A549 (cell line): ENCODE measurements around the gene HGS. TPM values are rescaled to one million over a fixed set of nuclear protein-coding genes. Genes with fewer than 3 reads are reported as not detected.

ENCODE experiments used
- ATAC-seq, 2 experiments: fragments of 200-7000 bp in 1 of 2; fragments of >200 bp in 1 of 2; cut with Nextera tagmentation in 1 of 2; cut with Tn5 transposase in 1 of 2; 3 replicates each; pipeline versions ENCODE4 v1.8.0 to v1.9.1; 2018 to 2020; ENCODE audit warnings: mild to moderate bottlenecking in 1 of 2, moderate library complexity in 1 of 2
- CTCF ChIA-PET: fragments of 300-600 bp; sonication (Branson Sonifier 250); formaldehyde crosslinking; extraction: SDS; loops from one replicate; lab custom pipeline; 2021; ENCODE audit warnings: antibody characterized with exemption, inconsistent platforms; lab: Yijun Ruan, JAX
- POLR2A ChIA-PET: fragments of 350-600 bp; formaldehyde crosslinking; extraction: SDS; loops from one replicate; lab custom pipeline; 2021; ENCODE audit warnings: antibody characterized with exemption, inconsistent platforms; lab: Yijun Ruan, JAX
- DNase-seq, 2 experiments: peaks; one replicate each; pipeline versions ENCODE4 v3.0.0 to v3.0.0-alpha.2; 2011 to 2016; ENCODE audit warnings: low read depth in 1 of 2, low spot score in 1 of 2
- FAIRE-seq: peaks from 2 replicates; lab custom pipeline; 2011; peaks lifted over from hg19 to GRCh38; lab: Jason Lieb, UNC
- H3K27ac ChIP-seq, 2 experiments: fragments of >200 bp; sonication (Bioruptor Twin); formaldehyde crosslinking; 3 replicates each; pipeline ENCODE4 v1.5.1; 2016 to 2017
- H3K4me1 ChIP-seq: fragments of >200 bp; sonication (Bioruptor Twin); formaldehyde crosslinking; 3 replicates; pipeline ENCODE4 v1.6.1; 2016
- H3K4me2 ChIP-seq: fragments of >200 bp; sonication (Bioruptor Twin); formaldehyde crosslinking; 3 replicates; pipeline ENCODE4 v1.6.1; 2016
- H3K4me3 ChIP-seq: fragments of >200 bp; sonication (Bioruptor Twin); formaldehyde crosslinking; 3 replicates; pipeline ENCODE4 v1.5.1; 2016
- H3K9me3 ChIP-seq: fragments of >200 bp; sonication (Bioruptor Twin); formaldehyde crosslinking; 3 replicates; pipeline ENCODE4 v1.6.1; 2016
- BCL3 ChIP-seq: fragments of >200 bp; sonication (Bioruptor Twin); formaldehyde crosslinking; IDR thresholded peaks from 3 replicates; pipeline ENCODE4 v1.6.1; 2016
- CHD2 ChIP-seq: fragments of 150-350 bp; IDR thresholded peaks from 2 replicates; pipeline ENCODE4 v1.6.1; 2014; ENCODE audit warnings: low read length; ENCODE audit not compliant: partially characterized antibody
- CTCF ChIP-seq: fragments of >200 bp; sonication (Bioruptor Twin); formaldehyde crosslinking; IDR thresholded peaks from 3 replicates; pipeline ENCODE4 v1.5.1; 2016
- E2F6 ChIP-seq: IDR thresholded peaks from 2 replicates; pipeline ENCODE4 v1.6.1; 2012; ENCODE audit warnings: low read depth, borderline replicate concordance
- ELK1 ChIP-seq: fragments of 150-350 bp; IDR thresholded peaks from 2 replicates; pipeline ENCODE4 v1.6.1; 2014; ENCODE audit warnings: low read depth, mild to moderate bottlenecking, low read length
- ESRRA ChIP-seq: fragments of 150-350 bp; IDR thresholded peaks from 2 replicates; pipeline ENCODE4 v1.6.1; 2014; ENCODE audit warnings: mild to moderate bottlenecking, low read length, borderline replicate concordance
- FOSL2 ChIP-seq, 2 experiments: fragments of 450-650 bp in 1 of 2; fragments of >200 bp in 1 of 2; sonication (Bioruptor Twin) in 1 of 2; formaldehyde crosslinking; IDR thresholded peaks; 2 replicates each; pipeline versions ENCODE4 v1.5.0 to v1.6.1; 2016 to 2020; ENCODE audit warnings: mild to moderate bottlenecking in 1 of 2, moderate library complexity in 1 of 2
- FOXS1 ChIP-seq: fragments of 250-450 bp; sonication (Bioruptor Pico); IDR thresholded peaks from 2 replicates; pipeline ENCODE4 v1.5.0; 2020; ENCODE audit warnings: mild to moderate bottlenecking, moderate library complexity
- GATA3 ChIP-seq: IDR thresholded peaks from 2 replicates; pipeline ENCODE4 v1.6.1; 2012; ENCODE audit warnings: borderline replicate concordance
- HES2 ChIP-seq: fragments of >200 bp; sonication (Bioruptor Twin); formaldehyde crosslinking; IDR thresholded peaks from 2 replicates; pipeline ENCODE4 v1.6.1; 2016
- JUN ChIP-seq, 2 experiments: fragments of >200 bp; sonication (Bioruptor Twin); formaldehyde crosslinking; IDR thresholded peaks; 2 replicates in 1 of 2; 3 replicates in 1 of 2; pipeline ENCODE4 v1.6.1; 2016 to 2017
- KDM5A ChIP-seq: fragments of 200-600 bp; sonication (generic); IDR thresholded peaks from 2 replicates; pipeline ENCODE4 v1.6.1; 2016; ENCODE audit warnings: antibody characterized with exemption, mild to moderate bottlenecking
- MAX ChIP-seq: IDR thresholded peaks from 2 replicates; pipeline ENCODE4 v1.6.1; 2012
- MYC ChIP-seq: IDR thresholded peaks from 2 replicates; pipeline ENCODE4 v1.6.1; 2012; ENCODE audit warnings: mild to moderate bottlenecking, inconsistent platforms, low read length, improper control_type of control experiment, borderline replicate concordance
- PBX3 ChIP-seq: IDR thresholded peaks from 2 replicates; pipeline ENCODE4 v1.6.1; 2012
- PHF8 ChIP-seq: fragments of 200-600 bp; sonication (generic); IDR thresholded peaks from 2 replicates; pipeline ENCODE4 v1.6.1; 2016; ENCODE audit warnings: low read depth, mild to moderate bottlenecking, antibody characterized with exemption, moderate library complexity, borderline replicate concordance
- POLR2A ChIP-seq: IDR thresholded peaks from 2 replicates; pipeline ENCODE4 v1.6.1; 2012; ENCODE audit warnings: mild to moderate bottlenecking, low read length
- RCOR1 ChIP-seq: fragments of 150-350 bp; IDR thresholded peaks from 2 replicates; pipeline ENCODE4 v1.6.1; 2014; ENCODE audit warnings: antibody characterized with exemption, low read length, low read depth
- REST ChIP-seq: fragments of 200-600 bp; sonication (generic); IDR thresholded peaks from 2 replicates; pipeline ENCODE4 v1.6.1; 2016; ENCODE audit warnings: antibody characterized with exemption, mild to moderate bottlenecking, moderate library complexity
- SMC3 ChIP-seq: fragments of >200 bp; sonication (Bioruptor Twin); formaldehyde crosslinking; IDR thresholded peaks from 3 replicates; pipeline ENCODE4 v1.6.1; 2018; ENCODE audit warnings: inconsistent platforms
- TFCP2L1 ChIP-seq: fragments of 250-450 bp; sonication (Bioruptor Pico); IDR thresholded peaks from 2 replicates; pipeline ENCODE4 v1.5.0; 2021; ENCODE audit warnings: mild to moderate bottlenecking
- TP53 ChIP-seq: fragments of 250-450 bp; sonication (Bioruptor Pico); IDR thresholded peaks from 2 replicates; pipeline ENCODE4 v1.5.0; 2021; ENCODE audit warnings: mild to moderate bottlenecking, moderate library complexity
- ZSCAN20 ChIP-seq: fragments of 250-450 bp; sonication (Bioruptor Pico); IDR thresholded peaks from 2 replicates; pipeline ENCODE4 v1.8.0; 2022; ENCODE audit warnings: mild to moderate bottlenecking, moderate library complexity
- WGBS: methylation state at CpG from one replicate; pipeline ENCODE4 v1.1.6; 2017; ENCODE audit errors: missing lambda C conversion rate; 5-methylcytosine and 5-hydroxymethylcytosine counted together
- polyA plus RNA-seq, 4 experiments: library from polyadenylated mRNA; depleted of rRNA in 3 of 4; stranded (reverse); fragments of >200 nt; fragmentation: RNase III in 1 of 4; extraction: RNeasy Plus Mini Kit Qiagen cat#74134 plus additional on column Dnase treatment in 1 of 4; gene quantifications; 2 replicates in 3 of 4; 3 replicates in 1 of 4; pipeline ENCODE4 v1.2.3, GENCODE V29; 2011 to 2017

Gene HGS
- polyA plus RNA-seq, 2 of the 4 experiments (the other 2 are of a cell fraction) = 85.9 to 130 TPM

- ATAC-seq (peak; percentile 83 to 90), DNase-seq (peak; percentile 96), FAIRE-seq (peak; percentile 68)
- Histone ChIP-seq H3K27ac (peak within 1 kb of the TSS; percentile 97 to 98), H3K4me1 (peaks cover 22% of the 10 kb centered on the region), H3K4me2 (peak within 1 kb of the TSS; percentile 90), H3K9me3 (no peaks in the 10 kb centered on the region), H3K4me3 (peak within 1 kb of the TSS; percentile 90)
- peak; percentile 78; the same call in 1 of the 2 replicates for TF ChIP-seq MYC
- TF ChIP-seq GATA3 = peak; percentile 64
- peak; percentile 73 to 98; a peak in 4 of 5 replicates for TF ChIP-seq JUN (IDR thresholded peaks at IDR 0.05)
- peak; percentile 83 for TF ChIP-seq REST
- TF ChIP-seq MAX = peak; percentile 99
- TF ChIP-seq PHF8 = peak; percentile 82
- peak; percentile 82 for TF ChIP-seq PBX3
- TF ChIP-seq ESRRA = peak; percentile 30; the same call in 1 of the 2 replicates
- TF ChIP-seq FOXS1 (CRISPR knock-in tag) = 0 out of 2 replicates have a peak, but pooled peaks have one; percentile 17
- no peak for TF ChIP-seq FOSL2 (IDR thresholded peaks at IDR 0.05)
- TF ChIP-seq FOSL2 (CRISPR knock-in tag; IDR thresholded peaks at IDR 0.05) = no peak; the same call in 1 of the 2 replicates
- peak; percentile 91 for TF ChIP-seq POLR2A
- TF ChIP-seq ZSCAN20 (CRISPR knock-in tag) = no peak
- TF ChIP-seq TFCP2L1 (CRISPR knock-in tag) = 0 out of 2 replicates have a peak, but pooled peaks have one; percentile 26
- peak; percentile 55 for TF ChIP-seq KDM5A
- peak; percentile 83 for TF ChIP-seq CHD2
- no peak for TF ChIP-seq ELK1
- TF ChIP-seq RCOR1 = no peak
- 0 out of 3 replicates have a peak, but pooled peaks have one; percentile 11 for TF ChIP-seq SMC3
- TF ChIP-seq HES2 = no peak
- peak; percentile 81; the same call in 1 of the 2 replicates for TF ChIP-seq E2F6
- peak; percentile 51; the same call in 2 of the 3 replicates for TF ChIP-seq BCL3
- TF ChIP-seq CTCF = no peak
- no peak for TF ChIP-seq TP53 (CRISPR knock-in tag)
- ChIA-PET POLR2A (interaction anchor here (0.6 to 3.7 kb wide), 14 partner anchors 9 to 151 kb away, joined by 3 to 42 read pairs (median 3); partner anchors contain the start of genes ARL16, FAAP100, HGS and MCRIP1), CTCF (interaction anchor here (0.7 to 2.9 kb wide), 15 partner anchors 8 to 157 kb away, joined by 3 to 19 read pairs (median 4); partner anchors contain the start of genes ARL16 and HGS)
- WGBS = under 1% methylated on average over 60 of the region's 102 CpGs
These were observed 19.3 kb downstream of the HGS start, which contains the start of gene MRPL12 for GRCh38 chr17:81702934-81703746. TSS of gene MRPL12 (plus strand) at chr17:81703367. CDS start at chr17:81703502, 135 bp downstream.
